Measurements from ENCODE around the gene SPNS3.

Gene SPNS3

DNA sequence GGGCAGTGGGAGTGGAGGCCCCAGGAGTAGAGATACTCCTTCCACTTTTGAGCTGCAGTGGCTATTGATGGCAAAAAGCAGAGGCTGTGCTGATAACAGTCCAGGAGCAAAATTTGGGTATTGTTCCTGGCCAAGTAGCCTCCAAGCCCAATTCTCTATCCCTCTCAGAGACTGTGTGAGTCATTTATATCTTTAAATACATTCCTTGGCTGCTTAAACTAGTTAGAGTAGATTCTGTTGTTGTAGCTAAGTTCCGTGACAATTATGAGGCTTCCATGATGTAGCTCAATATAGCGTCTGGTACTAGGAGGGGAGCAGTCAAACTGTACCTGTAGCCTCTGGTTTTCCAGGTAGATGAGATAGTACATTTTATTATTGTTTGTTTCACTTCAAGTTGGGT lies 47.3 kb upstream of the SPNS3 start:
- Histone ChIP-seq H3K4me1 (ENCODE audit: control insufficient read depth, insufficient read depth, low read length) (no peaks in the 10 kb centered on the region), H3K27ac (ENCODE audit: extremely low read depth, low read depth, low read length) (no peak overlapping the region), H3K4me3 (ENCODE audit: low read depth, low read length) (no peak overlapping the region), H3K36me3 (ENCODE audit: control insufficient read depth in 2 of 2, insufficient read depth in 1 of 2, low read length in 2 of 2) (no peaks in the 10 kb centered on the region), H3K9me3 (ENCODE audit: control insufficient read depth, insufficient read depth, low read depth, low read length) (no peaks in the 10 kb centered on the region)
- POLR2A ChIA-PET: interaction anchor here (0.6 to 1.5 kb wide), 3 partner anchors 16 to 163 kb away, joined by 3 to 6 read pairs (median 5); no protein-coding TSS in a partner anchor
- TF ChIP-seq, protein P1, sequence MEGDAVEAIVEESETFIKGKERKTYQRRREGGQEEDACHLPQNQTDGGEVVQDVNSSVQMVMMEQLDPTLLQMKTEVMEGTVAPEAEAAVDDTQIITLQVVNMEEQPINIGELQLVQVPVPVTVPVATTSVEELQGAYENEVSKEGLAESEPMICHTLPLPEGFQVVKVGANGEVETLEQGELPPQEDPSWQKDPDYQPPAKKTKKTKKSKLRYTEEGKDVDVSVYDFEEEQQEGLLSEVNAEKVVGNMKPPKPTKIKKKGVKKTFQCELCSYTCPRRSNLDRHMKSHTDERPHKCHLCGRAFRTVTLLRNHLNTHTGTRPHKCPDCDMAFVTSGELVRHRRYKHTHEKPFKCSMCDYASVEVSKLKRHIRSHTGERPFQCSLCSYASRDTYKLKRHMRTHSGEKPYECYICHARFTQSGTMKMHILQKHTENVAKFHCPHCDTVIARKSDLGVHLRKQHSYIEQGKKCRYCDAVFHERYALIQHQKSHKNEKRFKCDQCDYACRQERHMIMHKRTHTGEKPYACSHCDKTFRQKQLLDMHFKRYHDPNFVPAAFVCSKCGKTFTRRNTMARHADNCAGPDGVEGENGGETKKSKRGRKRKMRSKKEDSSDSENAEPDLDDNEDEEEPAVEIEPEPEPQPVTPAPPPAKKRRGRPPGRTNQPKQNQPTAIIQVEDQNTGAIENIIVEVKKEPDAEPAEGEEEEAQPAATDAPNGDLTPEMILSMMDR (tag by site-specific recombination; IDR thresholded peaks at IDR 0.05): no peak
- TF ChIP-seq RBAK (tag by site-specific recombination; IDR thresholded peaks at IDR 0.05): no peak
- TF ChIP-seq, protein P2, sequence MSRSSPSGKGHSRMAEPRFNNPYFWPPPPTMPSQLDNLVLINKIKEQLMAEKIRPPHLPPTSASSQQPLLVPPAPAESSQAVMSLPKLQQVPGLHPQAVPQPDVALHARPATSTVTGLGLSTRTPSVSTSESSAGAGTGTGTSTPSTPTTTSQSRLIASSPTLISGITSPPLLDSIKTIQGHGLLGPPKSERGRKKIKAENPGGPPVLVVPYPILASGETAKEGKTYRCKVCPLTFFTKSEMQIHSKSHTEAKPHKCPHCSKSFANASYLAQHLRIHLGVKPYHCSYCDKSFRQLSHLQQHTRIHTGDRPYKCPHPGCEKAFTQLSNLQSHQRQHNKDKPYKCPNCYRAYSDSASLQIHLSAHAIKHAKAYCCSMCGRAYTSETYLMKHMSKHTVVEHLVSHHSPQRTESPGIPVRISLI (tag by site-specific recombination; IDR thresholded peaks at IDR 0.05): no peak
- no peak for TF ChIP-seq ZEB2 (tag by site-specific recombination; IDR thresholded peaks at IDR 0.05)
- TF ChIP-seq ZNF24 (tag by site-specific recombination; IDR thresholded peaks at IDR 0.05): no peak
- no peak for TF ChIP-seq REPIN1 (tag by site-specific recombination; IDR thresholded peaks at IDR 0.05; ENCODE audit: low read depth)
- TF ChIP-seq ZNF157 (tag by site-specific recombination; IDR thresholded peaks at IDR 0.05): no peak
- TF ChIP-seq, protein P3, sequence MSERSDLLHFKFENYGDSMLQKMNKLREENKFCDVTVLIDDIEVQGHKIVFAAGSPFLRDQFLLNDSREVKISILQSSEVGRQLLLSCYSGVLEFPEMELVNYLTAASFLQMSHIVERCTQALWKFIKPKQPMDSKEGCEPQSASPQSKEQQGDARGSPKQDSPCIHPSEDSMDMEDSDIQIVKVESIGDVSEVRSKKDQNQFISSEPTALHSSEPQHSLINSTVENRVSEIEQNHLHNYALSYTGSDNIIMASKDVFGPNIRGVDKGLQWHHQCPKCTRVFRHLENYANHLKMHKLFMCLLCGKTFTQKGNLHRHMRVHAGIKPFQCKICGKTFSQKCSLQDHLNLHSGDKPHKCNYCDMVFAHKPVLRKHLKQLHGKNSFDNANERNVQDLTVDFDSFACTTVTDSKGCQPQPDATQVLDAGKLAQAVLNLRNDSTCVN (tag by site-specific recombination; optimal IDR thresholded peaks at IDR 0.05): no peak
- TF ChIP-seq ZIC2 (tag by site-specific recombination; IDR thresholded peaks at IDR 0.05): no peak
- TF ChIP-seq ZNF747 (tag by site-specific recombination; IDR thresholded peaks at IDR 0.05): no peak
- no peak for TF ChIP-seq ZNF121 (tag by site-specific recombination; IDR thresholded peaks at IDR 0.05)
- TF ChIP-seq, protein P4, sequence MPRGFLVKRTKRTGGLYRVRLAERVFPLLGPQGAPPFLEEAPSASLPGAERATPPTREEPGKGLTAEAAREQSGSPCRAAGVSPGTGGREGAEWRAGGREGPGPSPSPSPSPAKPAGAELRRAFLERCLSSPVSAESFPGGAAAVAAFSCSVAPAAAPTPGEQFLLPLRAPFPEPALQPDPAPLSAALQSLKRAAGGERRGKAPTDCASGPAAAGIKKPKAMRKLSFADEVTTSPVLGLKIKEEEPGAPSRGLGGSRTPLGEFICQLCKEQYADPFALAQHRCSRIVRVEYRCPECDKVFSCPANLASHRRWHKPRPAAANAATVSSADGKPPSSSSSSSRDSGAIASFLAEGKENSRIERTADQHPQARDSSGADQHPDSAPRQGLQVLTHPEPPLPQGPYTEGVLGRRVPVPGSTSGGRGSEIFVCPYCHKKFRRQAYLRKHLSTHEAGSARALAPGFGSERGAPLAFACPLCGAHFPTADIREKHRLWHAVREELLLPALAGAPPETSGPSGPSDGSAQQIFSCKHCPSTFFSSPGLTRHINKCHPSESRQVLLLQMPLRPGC (tag by site-specific recombination; IDR thresholded peaks at IDR 0.05): no peak
- TF ChIP-seq ZNF585B (tag by site-specific recombination; IDR thresholded peaks at IDR 0.05): no peak
- TF ChIP-seq, protein P5, sequence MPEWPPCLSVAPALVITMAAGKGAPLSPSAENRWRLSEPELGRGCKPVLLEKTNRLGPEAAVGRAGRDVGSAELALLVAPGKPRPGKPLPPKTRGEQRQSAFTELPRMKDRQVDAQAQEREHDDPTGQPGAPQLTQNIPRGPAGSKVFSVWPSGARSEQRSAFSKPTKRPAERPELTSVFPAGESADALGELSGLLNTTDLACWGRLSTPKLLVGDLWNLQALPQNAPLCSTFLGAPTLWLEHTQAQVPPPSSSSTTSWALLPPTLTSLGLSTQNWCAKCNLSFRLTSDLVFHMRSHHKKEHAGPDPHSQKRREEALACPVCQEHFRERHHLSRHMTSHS (tag by site-specific recombination; IDR thresholded peaks at IDR 0.05): no peak
- no peak for TF ChIP-seq ZNF600 (tag by site-specific recombination; IDR thresholded peaks at IDR 0.05)
- no peak for TF ChIP-seq ZNF76 (tag by site-specific recombination; IDR thresholded peaks at IDR 0.05; ENCODE audit: borderline replicate concordance, low read depth)
- no peak for TF ChIP-seq ZNF830 (tag by site-specific recombination; IDR thresholded peaks at IDR 0.05; ENCODE audit: low read depth)
- TF ChIP-seq, protein P6, sequence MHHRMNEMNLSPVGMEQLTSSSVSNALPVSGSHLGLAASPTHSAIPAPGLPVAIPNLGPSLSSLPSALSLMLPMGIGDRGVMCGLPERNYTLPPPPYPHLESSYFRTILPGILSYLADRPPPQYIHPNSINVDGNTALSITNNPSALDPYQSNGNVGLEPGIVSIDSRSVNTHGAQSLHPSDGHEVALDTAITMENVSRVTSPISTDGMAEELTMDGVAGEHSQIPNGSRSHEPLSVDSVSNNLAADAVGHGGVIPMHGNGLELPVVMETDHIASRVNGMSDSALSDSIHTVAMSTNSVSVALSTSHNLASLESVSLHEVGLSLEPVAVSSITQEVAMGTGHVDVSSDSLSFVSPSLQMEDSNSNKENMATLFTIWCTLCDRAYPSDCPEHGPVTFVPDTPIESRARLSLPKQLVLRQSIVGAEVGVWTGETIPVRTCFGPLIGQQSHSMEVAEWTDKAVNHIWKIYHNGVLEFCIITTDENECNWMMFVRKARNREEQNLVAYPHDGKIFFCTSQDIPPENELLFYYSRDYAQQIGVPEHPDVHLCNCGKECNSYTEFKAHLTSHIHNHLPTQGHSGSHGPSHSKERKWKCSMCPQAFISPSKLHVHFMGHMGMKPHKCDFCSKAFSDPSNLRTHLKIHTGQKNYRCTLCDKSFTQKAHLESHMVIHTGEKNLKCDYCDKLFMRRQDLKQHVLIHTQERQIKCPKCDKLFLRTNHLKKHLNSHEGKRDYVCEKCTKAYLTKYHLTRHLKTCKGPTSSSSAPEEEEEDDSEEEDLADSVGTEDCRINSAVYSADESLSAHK (tag by site-specific recombination; IDR thresholded peaks at IDR 0.05): no peak
- TF ChIP-seq, protein P7, sequence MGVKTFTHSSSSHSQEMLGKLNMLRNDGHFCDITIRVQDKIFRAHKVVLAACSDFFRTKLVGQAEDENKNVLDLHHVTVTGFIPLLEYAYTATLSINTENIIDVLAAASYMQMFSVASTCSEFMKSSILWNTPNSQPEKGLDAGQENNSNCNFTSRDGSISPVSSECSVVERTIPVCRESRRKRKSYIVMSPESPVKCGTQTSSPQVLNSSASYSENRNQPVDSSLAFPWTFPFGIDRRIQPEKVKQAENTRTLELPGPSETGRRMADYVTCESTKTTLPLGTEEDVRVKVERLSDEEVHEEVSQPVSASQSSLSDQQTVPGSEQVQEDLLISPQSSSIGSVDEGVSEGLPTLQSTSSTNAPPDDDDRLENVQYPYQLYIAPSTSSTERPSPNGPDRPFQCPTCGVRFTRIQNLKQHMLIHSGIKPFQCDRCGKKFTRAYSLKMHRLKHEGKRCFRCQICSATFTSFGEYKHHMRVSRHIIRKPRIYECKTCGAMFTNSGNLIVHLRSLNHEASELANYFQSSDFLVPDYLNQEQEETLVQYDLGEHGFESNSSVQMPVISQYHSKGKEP (tag by site-specific recombination; IDR thresholded peaks at IDR 0.05): no peak
- CTCF ChIA-PET: interaction anchor here (0.6 to 1.3 kb wide), 6 partner anchors 25 to 687 kb away, joined by 3 read pairs; no protein-coding TSS in a partner anchor

All from HEK293 (cell line).